Esophagus (tissue), 2 donors: Measurements from ENCODE around the gene ARID5B. TPM values are rescaled to one million over a fixed set of nuclear protein-coding genes. Genes with fewer than 3 reads are reported as not detected.

Experiments
- H3K27ac ChIP-seq, 2 donors: one replicate each; pipeline ENCODE4 v1.5.1; 2013; ENCODE audit warnings: low read depth in 2 of 2, mild to moderate bottlenecking in 2 of 2, inconsistent platforms in 1 of 2, low read length in 1 of 2, moderate library complexity in 1 of 2
- H3K27me3 ChIP-seq, 2 donors: one replicate each; pipeline ENCODE4 v1.6.1; 2013; ENCODE audit warnings: low read length in 2 of 2, control low read depth in 1 of 2, mild to moderate bottlenecking in 1 of 2; ENCODE audit not compliant: insufficient read depth in 2 of 2, control insufficient read depth in 1 of 2
- H3K36me3 ChIP-seq, 2 donors: one replicate each; pipeline ENCODE4 v1.6.1; 2013; ENCODE audit warnings: low read length in 1 of 2; ENCODE audit not compliant: control insufficient read depth in 2 of 2, insufficient read depth in 2 of 2
- H3K4me1 ChIP-seq, 2 donors: one replicate each; pipeline ENCODE4 v1.6.1; 2013; ENCODE audit warnings: low read length in 1 of 2; ENCODE audit not compliant: control insufficient read depth in 2 of 2, insufficient read depth in 2 of 2
- H3K4me3 ChIP-seq, 2 donors: one replicate each; pipeline ENCODE4 v1.5.1; 2013; ENCODE audit warnings: low read length in 2 of 2, mild to moderate bottlenecking in 2 of 2, low read depth in 1 of 2, moderate library complexity in 1 of 2
- H3K9me3 ChIP-seq, 2 donors: one replicate each; pipeline ENCODE4 v1.6.1; 2013; ENCODE audit warnings: mild to moderate bottlenecking in 2 of 2, low read depth in 1 of 2, low read length in 1 of 2, moderate library complexity in 1 of 2; ENCODE audit not compliant: control insufficient read depth in 2 of 2, insufficient read depth in 1 of 2
- WGBS, 2 donors: extraction: QIAGEN DNeasy Blood & Tissue Kit; methylation state at CpG; one replicate each; pipeline ENCODE4 v1.1.7; 2013; 5-methylcytosine and 5-hydroxymethylcytosine counted together
- polyA plus RNA-seq, 2 donors: library from polyadenylated mRNA; stranded (reverse); fragments of 200-250 nt; gene quantifications; one replicate each; pipeline ENCODE4 v1.2.3, GENCODE V29; 2013
- donor health status: healthy with polysubstance abuse.
- donor health status: Bipolar disorder and iron deficiency.

Gene ARID5B
- polyA plus RNA-seq, 2 donors, result 6.7 to 7.7 TPM

- peaks cover 4 to 15% of the 10 kb centered on the region in 2 donors for H3K4me1 ChIP-seq
These were observed 176.0 kb downstream of the ARID5B start for GRCh38 chr10:62077330-62078015.

GRCh38 chr10:62079885-62080559 lies 178.5 kb downstream of the ARID5B start:
- H3K4me3 ChIP-seq, result no peak overlapping the region

More at GRCh38 chr10:62077330-62078015, 176.0 kb downstream of the ARID5B start:
- WGBS, 2 donors, result 24 to 49% methylated on average over 2 of the region's 2 CpGs
- Histone ChIP-seq H3K9me3 (no peaks in the 10 kb centered on the region), H3K27me3 (no peaks in the 10 kb centered on the region), H3K36me3 (peaks cover 5 to 8% of the 10 kb centered on the region in 2 donors), H3K27ac (no peak overlapping the region), H3K4me3 (no peak overlapping the region)

GRCh38 chr10:62080905-62081304 lies 179.4 kb downstream of the ARID5B start:
- Histone ChIP-seq H3K36me3 (peaks cover 3 to 5% of the 10 kb centered on the region in 2 donors), H3K27ac (peak overlapping the region in 1 of 2 donors; percentile 24), H3K4me1 (peaks cover 0 to 11% of the 10 kb centered on the region in 2 donors)

More at GRCh38 chr10:62079885-62080559, 178.5 kb downstream of the ARID5B start:
- Histone ChIP-seq H3K36me3 (peaks cover 3 to 8% of the 10 kb centered on the region in 2 donors), H3K27me3 (no peaks in the 10 kb centered on the region), H3K9me3 (no peaks in the 10 kb centered on the region), H3K4me1 (peaks cover 4 to 16% of the 10 kb centered on the region in 2 donors), H3K27ac (no peak overlapping the region)
- 95 to 96% methylated on average over 8 of the region's 8 CpGs for WGBS, 2 donors

GRCh38 chr10:62081341-62082270 lies 180.1 kb downstream of the ARID5B start:
- H3K9me3 ChIP-seq, result no peaks in the 10 kb centered on the region
- no peak overlapping the region for H3K27ac ChIP-seq
- 71 to 76% methylated on average over 5 of the region's 5 CpGs for WGBS, 2 donors
- peaks cover 0 to 11% of the 10 kb centered on the region in 2 donors for H3K4me1 ChIP-seq
- peaks cover 5 to 8% of the 10 kb centered on the region in 2 donors for H3K36me3 ChIP-seq
- H3K4me3 ChIP-seq, result no peak overlapping the region
- no peaks in the 10 kb centered on the region for H3K27me3 ChIP-seq

More at GRCh38 chr10:62080905-62081304, 179.4 kb downstream of the ARID5B start:
- 54 to 64% methylated on average over 5 of the region's 5 CpGs for WGBS, 2 donors
- H3K9me3 ChIP-seq, result no peaks in the 10 kb centered on the region
- no peak overlapping the region for H3K4me3 ChIP-seq
- no peaks in the 10 kb centered on the region for H3K27me3 ChIP-seq

- Histone ChIP-seq H3K4me3 (no peak overlapping the region), H3K27me3 (no peaks in the 10 kb centered on the region), H3K36me3 (peaks cover 5 to 9% of the 10 kb centered on the region in 2 donors), H3K4me1 (peaks cover 0 to 7% of the 10 kb centered on the region in 2 donors), H3K27ac (no peak overlapping the region), H3K9me3 (no peaks in the 10 kb centered on the region)
- WGBS, 2 donors, result 55 to 77% methylated on average over 1 of the region's 1 CpG
These were observed 180.8 kb downstream of the ARID5B start for GRCh38 chr10:62082271-62082656.

- Histone ChIP-seq H3K4me3 (no peak overlapping the region), H3K4me1 (peaks cover 0 to 7% of the 10 kb centered on the region in 2 donors), H3K36me3 (peaks cover 5 to 9% of the 10 kb centered on the region in 2 donors), H3K27ac (peak overlapping the region; percentile 91 to 95), H3K27me3 (no peaks in the 10 kb centered on the region), H3K9me3 (no peaks in the 10 kb centered on the region)
- 8 to 24% methylated on average over 7 of the region's 7 CpGs for WGBS, 2 donors
These were observed 181.4 kb downstream of the ARID5B start for GRCh38 chr10:62082729-62083411.

- H3K27ac ChIP-seq, result peak overlapping the region; percentile 91 to 95
- 17 to 22% methylated on average over 3 of the region's 3 CpGs for WGBS, 2 donors
- H3K27me3 ChIP-seq, result no peaks in the 10 kb centered on the region
These were observed 182.1 kb downstream of the ARID5B start for GRCh38 chr10:62083412-62084267.

GRCh38 chr10:62084451-62084850 lies 183.0 kb downstream of the ARID5B start:
- Histone ChIP-seq H3K9me3 (no peaks in the 10 kb centered on the region), H3K27me3 (no peaks in the 10 kb centered on the region), H3K4me3 (no peak overlapping the region), H3K27ac (peak overlapping the region; percentile 69 to 83), H3K4me1 (peaks cover 0 to 5% of the 10 kb centered on the region in 2 donors), H3K36me3 (peaks cover 5 to 10% of the 10 kb centered on the region in 2 donors)
- 23 to 40% methylated on average over 2 of the region's 2 CpGs for WGBS, 2 donors

More at GRCh38 chr10:62083412-62084267, 182.1 kb downstream of the ARID5B start:
- H3K9me3 ChIP-seq, result no peaks in the 10 kb centered on the region
- peaks cover 0 to 5% of the 10 kb centered on the region in 2 donors for H3K4me1 ChIP-seq
- peaks cover 5 to 9% of the 10 kb centered on the region in 2 donors for H3K36me3 ChIP-seq
- no peak overlapping the region for H3K4me3 ChIP-seq
